ENCODE measurements around the gene EPS15.
"Not testable (repeated sequence)": the region's sequence is repeated elsewhere in the genome, so short reads cannot be mapped to it uniquely, and the experiment has no call there.

Gene EPS15

DNA sequence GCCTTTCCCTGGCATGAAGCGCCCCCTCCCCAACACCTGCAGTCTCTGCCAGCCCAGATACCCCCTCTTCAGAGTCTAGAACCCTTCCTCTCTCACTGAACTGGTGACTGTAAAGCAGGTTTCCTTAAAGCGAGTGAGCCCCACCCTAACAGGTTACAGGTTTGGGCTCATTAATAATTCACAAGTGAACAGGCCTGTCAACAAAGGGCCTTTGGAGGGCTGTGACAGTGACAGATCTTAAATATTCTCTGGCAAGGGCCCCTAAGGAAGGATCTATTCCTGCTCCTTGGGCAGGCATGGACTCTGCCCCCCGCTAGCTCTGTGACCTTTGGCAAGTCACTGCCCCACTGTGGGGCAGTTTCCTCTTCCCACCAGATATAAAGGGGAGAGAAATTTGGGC lies 183.1 kb downstream of the EPS15 start:
- DNase-seq: no peak
- no peak for ATAC-seq

DNA sequence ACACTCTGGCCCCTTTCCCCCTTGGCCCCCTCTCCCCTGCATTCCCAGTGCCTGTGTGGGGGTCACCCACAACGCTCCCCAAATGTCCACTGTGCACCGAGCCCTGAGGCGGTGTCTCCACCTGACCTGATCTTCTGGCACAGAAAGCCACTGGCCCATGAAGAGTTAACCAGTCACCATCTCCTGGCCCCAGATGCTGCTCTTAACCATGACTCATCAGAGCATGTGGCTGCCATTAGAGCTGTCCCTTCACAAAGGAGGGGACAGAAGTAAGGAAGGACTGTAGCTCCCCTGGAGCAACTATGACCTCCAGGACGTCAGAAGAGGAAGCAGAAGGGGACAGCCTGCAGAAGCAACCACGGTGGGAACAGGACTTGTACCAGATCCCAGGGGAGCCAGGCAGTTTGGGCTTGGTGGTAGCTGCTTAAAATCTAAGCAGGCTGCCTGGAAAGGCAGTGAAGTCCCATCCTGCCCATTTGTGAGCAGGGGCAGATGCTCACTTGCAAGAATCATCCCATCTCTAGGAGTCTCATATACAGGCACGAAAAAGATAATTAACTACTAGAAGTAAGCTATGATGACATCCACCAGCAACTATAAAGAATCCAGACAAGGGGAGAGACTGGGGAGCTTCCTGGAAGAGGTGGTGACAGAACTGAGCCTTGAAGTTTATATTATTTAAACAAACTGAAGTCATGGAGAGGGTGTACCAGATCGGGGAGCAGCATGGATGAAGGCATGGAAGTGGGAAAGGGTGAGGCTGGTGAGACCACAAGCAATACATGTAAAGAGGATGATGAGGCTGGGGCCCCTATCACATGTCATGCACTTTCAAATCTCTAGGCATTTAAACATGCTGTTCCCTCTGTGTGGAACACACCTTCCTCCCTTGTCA lies 187.6 kb downstream of the EPS15 start:
- ATAC-seq: peak; percentile 42
- DNase-seq: no peak

DNA sequence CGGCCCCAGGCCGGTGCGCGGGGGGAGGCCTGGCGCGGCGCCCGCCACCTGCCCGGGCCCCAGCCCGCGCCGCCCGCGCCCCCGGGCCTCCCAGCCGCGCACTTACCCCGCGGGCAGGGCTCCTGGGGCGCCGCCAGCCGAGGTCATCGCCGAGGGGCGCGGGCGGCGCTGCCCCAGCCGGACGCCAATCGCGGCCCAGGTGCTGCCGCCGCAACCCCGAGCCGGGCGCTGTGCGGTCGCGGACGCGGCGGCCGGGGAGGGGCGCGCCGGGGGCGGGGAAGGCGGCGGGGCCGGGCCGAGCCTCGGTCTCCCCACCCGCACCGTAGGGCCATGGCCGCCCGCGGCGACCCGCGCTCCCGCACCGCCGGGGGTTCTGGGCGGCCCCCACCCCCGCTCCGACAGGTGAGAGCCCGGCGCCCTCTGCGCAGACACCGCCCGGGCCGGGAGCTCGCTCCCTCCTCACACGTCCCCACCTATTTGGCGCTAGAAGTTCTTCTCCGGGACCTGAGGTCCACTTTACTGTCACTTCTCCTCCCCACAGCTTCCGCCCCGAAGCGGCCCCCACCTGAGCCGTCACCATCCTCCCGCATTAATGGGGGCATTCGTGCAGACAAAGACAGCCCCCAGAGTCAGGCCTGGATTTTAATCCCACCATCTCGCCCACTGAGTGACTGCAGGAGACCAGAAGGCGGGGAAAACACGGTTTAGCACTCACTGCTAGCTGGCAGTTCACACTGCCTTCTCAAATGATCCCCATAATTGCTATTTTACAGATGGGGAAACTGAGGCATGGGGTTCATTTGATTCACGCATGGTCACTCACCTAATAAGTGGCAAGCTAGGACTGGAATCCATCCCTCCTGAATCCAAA lies 188.5 kb downstream of the EPS15 start, which contains the start of gene TTC39A:
TTC39A (minus strand) TSS at position 232 of the 871 bp plus-strand sequence; CDS start at position 147, 85 bp downstream.
- ATAC-seq: no peak
- DNase-seq: no peak

DNA sequence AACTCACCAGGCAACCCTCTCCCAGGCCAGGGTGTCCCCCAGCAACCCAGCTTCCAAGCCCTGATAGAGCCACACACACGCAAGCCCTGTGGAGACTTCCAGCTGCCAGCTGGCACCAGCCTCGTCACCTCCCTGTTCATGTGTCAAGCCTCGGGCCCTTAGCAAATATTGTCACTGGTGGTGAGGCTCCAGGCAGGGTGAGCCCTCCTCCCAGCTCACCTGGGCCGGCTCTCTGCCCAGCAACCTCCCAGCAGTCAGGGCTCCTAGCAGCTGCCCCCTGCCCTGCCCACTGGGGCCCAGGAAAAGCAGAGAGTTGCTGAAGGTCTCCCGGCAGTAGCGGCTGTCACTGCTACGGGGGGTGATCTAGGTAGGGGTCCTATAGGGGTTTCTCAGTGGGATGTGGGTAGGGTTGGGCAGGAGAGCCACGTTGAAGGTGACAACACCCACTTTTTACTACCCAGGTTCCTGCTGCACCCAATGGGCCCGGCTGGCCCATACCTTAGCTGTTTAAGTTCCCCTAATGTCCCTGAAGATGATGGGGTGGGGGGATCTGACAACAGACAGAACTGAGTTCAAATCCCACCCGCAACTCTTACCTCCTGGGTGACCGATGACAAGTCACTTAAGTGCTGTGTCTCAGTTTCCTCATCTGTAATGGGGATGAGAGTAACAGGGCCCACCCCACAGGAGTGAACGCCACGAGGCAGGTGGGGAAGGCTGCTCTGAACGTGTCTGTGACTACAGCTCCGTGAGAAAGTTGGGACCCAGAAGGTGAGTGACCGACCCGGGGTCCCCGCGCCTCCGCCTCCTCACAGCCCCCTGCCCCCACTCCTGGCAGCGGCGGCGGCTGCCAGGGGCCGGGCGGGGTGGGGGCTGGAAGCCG lies 189.4 kb downstream of the EPS15 start:
- ATAC-seq (no peak), DNase-seq (no peak)

DNA sequence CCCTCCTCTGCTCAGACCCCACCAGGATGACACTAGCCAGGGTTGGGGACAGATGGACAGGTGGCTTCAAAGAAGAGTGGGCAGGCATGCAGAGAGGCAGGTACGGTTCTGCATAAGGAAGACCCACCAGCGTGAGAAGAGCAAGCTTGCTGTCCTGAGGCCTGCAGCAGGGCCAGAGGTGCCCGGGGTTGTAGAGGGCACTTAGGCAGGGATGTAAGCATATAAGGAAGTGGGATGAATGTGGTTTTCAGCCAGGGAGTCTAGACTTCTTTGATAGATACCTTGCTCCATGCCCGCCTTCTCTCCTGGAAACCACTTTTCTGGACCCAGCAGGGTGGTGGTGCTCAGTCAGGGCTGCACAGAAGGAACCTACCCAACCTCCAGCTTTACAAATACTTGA lies 190.1 kb downstream of the EPS15 start:
- DNase-seq: no peak
- ATAC-seq: no peak

DNA sequence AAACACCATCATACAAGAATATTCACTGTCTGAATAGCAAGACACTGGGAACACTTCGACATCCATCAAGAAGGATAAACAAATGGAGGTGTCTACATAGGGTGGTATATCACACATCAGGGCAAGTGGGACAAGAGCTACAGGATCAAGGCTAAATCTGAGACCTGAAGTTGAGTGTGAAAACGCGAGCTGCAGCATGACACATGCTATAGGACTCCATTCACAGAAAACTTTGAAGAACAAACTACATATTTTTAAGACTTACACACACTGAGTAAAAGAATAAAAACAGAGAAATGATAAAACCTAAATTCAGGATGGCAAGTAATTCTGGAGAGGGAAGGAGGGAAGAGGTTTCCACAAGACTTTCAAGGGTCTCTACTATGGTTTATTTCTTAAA lies 190.8 kb downstream of the EPS15 start:
- DNase-seq (no peak), ATAC-seq (no peak)

DNA sequence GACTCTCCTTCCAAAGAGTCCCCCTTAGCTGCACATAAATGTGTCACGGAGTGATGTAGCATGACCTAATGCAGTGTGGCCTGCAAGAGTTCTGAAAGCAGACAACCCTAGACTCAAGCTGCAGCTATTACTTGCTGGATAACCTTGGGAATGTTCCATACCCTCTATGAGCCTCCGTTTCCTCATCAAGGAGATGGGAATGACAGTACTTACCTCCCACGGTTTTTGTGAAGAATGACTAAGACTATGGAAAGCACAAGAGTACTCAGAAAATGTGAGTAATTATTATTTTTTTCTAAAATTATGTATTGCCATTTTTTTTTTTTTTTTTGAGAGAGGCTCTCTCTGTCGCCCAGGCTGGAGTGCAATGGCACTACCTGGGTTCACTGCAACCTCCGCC lies 191.7 kb downstream of the EPS15 start:
- ATAC-seq (no peak), DNase-seq (no peak)

DNA sequence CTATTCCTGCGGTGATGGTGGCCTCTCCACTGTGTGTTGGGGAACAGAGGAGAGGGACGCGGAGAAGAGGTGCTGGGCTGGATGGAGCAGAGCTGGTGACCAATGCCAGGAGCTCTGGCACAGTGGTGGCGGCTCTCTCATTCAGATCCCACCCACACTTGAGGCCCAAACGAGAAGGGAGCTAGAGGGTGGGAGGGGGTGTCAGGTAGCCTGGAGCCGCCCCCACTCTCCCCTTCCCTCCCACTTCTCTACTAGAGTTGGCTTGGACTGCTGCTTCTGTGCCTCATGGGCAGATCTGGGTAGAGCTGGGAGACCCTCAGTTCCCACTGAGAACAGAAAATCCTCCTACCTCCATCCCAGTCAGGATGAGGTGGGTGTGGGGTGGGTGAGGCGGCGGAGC lies 192.2 kb downstream of the EPS15 start:
- DNase-seq: no peak
- ATAC-seq: no peak

DNA sequence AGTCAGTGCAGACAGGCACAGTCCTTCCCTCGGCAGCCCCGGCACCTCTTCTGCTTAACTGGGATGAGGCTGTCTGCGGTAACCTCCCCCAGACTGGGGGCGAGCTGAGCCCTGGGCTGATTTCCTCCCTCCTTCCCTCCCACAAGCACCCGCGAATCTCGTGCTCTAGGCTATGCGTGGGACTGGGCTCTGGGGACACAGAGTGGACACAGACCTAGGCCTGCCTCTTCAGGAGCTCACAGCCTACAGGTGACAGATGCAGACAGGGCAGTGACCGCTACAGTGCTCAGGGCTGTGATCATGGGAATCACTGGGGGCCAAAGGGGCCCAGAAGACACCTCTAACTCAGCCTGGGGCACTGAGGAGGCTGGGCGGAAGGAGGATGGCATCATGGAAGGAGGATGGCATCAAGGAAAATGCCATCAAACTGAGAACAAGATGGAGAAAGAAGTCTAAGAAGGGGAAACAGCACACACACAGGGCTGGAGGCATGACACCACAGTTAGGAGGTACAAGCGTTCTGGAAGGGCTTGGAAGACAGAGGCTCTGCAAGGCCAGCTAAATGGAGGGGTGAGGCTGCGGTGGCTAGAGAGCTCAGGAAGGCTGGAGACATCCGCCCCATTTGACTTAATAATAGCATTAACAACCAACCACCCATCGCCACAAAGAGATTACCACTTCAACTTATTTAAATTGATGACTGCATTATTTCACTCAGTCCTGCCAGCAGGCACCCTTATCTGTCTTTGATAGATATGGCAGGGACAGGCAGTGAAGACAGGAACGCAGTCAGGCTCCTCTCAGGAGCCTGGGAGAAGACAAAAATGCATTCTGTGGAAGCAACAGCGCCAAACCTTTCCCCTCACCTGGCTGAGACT lies 192.9 kb downstream of the EPS15 start:
- DNase-seq (no peak), ATAC-seq (no peak)

DNA sequence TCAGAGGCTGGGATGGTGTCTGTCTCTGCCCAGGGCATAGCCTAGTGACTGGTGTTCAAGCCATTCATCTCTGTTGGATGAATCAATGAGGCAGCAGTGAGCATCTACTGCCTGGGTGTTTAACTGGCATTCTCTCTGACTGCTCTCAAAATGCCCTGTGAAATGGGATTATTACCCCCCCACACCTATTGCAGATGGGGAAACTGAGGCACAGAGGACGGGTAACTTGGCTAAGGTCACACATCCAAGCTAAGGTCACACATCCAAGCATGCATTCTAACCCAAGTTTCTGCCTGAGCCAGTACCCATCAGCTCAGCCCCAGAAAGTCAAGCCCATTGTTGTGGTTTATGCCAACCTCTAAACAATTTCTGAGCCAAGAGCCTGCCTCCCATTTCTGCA lies 193.7 kb downstream of the EPS15 start:
- no peak for ATAC-seq

DNA sequence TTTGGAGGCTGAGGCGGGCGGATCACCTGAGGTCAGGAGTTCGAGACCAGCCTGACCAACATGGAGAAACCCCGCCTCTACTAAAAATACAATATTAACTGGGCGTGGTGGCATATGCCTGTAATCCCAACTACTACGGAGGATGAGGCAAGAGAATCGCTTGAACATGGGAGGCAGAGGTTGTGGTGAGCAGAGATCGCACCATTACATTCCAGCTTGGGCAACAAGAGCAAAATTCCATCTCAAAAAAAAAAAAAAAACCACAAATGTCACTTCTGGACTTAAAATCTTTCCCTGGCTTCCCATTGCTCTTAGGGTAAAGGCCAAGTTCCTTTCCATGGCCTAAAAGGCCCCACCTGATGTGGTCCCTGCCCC lies 194.1 kb downstream of the EPS15 start:
- not testable (repeated sequence) for ATAC-seq, DNase-seq

More for the DNA sequence above, 193.7 kb downstream of the EPS15 start:
- no peak for DNase-seq

DNA sequence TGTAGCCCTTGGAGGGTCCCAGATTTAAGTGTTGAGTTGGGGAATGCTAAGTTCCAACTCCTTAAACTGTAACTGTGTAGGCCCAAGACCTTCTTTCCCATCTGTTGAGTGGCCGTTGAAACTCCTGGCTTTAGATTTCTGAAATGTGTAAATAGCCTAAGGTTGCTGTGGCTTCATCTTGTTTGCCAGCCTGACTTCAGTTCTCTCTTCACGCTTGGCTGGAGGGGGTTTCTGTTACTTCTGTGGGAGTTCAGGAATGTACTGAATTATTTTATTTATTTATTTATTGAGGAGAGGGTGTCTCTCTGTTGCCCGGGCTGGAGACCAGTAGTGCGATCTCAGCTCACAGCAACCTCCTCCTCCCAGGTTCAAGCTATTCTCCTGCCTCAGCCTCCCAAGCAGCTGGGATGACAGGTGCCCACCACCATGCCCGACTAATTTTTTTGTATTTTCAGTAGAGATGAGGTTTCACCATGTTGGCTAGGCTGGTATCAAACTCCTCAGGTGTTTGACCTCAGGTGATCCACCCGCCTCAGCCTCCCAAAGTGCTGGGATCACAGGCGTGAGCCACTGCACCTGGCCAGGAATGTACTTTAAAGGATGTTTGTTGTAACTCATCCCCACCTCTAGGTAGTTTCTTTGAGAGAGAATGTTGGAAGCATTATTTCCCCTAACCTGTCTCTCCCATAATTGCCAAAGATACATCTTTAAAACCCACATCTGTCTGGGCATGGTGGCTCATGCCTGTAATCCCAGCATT lies 194.6 kb downstream of the EPS15 start:
- ATAC-seq (no peak), DNase-seq (no peak)

DNA sequence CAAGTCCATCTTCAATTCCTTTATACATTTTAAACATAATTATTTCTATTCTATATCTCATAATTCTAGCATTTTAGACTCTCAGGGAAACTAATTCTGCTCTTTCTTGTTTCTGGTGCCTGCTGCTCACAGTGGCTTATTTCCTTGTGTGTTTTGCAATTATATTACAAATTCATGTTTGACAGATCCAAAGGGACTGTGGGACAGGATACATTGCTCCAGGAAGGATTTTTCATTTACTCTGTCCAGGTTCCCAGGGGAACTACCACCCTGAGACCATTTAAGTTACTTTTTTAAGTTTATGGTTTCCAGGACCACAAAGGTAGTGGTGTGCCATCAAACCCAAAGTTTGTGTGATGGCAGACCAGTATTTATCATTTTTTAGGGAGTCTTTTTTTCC lies 195.3 kb downstream of the EPS15 start:
- ATAC-seq (no peak), DNase-seq (no peak)

DNA sequence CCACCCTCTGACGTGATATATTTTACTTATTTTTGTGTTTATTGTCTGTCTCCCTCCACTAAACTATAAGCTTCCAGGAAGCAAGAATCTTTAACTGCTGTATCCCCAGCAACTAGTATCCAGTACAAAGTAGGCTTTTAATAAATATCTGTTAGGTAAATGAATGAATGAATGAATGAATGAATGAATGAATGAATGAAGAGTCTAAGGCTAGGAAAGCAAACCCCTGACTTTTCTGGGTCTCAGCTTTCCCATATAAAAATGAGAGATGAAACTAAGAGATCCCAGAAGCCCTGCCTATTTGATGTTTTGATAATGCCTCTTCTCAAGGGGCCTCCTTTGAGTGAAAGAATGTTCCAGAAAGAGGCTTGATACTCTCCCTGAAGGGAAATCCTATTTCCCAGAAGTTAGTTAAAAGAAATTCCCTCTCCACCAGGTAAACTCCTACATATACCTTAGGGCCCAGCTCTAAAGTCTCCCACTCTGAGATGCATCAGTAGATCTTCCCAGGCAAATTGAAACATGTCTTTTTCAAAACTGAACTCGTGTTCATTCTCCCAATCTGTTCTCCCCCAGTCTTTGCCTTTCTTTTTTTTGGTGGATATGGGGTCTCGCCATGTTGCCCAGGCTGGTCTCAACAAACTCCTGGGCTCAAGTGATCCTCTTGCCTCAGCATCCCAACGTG lies 196.5 kb downstream of the EPS15 start:
- ATAC-seq: no peak
- no peak for DNase-seq

DNA sequence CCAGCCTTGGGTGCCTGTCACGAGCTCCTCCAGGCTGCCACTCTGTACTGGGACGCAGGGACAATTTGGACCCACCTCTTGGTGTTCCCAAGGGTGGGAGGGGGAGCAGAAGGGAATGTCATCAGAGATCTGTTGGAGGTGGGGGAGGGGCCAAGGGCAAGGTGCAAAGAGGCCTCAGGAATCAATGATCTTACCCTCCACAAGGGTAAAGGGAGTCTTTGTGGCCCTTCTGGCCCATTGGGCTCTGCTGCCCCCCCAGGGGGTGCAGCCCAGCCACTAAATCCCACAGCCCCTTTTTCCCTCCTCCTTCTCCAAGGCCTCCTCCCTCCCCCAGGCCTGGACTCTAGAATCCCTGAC lies 197.2 kb downstream of the EPS15 start:
- ATAC-seq (no peak), DNase-seq (no peak)

DNA sequence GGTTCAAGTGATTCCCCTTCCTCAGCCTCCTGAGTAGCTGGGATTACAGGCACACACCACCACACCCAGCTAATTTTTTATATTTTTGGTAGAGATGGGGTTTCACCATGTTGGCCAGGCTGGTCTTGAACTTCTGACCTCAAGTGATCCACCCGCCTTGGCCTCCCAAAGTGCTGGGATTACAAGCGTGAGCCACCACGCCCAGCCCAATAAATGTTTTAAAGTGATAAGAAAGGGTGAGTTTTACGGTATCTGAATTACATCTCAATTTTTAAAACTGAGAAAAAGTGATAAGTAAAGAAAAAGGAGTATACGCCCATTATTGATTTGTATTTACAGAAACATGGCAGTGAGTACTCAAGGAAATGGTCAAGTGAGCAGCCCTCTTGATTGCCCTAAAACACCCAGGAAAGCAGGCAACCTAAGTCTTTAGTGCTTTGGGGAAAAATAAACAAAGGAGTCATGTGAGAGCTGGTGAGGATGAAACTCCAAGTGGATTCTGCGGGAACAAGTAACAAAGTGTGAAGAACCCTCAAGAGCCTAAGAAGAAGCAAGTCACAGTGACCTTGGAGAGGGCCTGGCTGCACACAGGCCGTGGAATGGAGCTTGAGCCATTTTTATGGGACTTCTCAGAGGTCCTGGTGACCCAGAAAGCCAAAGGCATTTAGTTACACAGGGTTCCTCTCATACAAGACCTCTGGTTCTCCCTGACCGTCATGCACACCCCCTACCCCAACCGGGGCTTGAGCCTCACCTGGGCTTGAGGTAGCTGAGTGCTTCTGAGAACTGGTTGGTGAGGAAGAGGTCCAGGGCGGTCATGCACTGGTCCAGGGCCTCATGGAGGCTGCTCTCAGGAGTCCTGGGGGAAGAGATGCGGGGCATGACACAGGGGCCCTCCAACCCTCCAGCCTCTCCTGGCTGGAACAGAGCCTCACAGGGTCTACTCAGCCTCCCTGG lies 197.8 kb downstream of the EPS15 start:
- ATAC-seq (peak; percentile 21), DNase-seq (no peak)

DNA sequence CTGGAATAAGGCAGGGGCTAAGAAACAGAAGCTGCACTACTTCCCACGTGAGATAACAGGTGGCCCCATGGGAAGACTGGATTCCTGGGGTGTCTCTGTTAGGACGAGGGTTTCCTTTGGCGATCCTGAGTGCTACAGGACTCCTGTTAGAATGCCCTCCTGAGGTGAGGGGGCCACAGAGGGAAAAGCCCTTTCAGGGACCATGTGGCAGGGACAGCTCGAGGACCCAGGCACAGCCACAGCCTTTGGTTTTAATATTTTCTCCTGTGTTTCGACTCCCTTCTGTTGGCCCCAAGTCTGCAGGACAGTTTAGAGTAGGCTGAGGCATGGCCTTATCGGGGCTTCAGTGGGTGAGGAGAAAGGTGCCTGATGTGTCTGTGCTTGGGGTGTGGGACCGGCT lies 201.3 kb downstream of the EPS15 start:
- DNase-seq (no peak), ATAC-seq (no peak)

DNA sequence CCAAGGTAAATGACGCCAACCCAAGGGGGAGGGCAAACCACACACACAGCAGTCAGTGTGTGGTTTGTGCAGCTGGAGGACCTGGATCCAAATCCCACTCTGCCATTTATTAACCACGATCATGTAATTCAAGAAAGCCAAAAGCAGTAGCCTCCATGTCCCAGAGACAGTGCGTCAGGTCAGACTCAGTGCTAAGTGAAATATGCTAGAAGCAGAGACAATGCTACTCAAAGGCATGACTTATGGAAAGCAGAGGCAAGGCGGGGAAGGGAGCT lies 202.3 kb downstream of the EPS15 start:
- no peak for DNase-seq
- no peak for ATAC-seq

Measured in stimulated activated naive CD8-positive, alpha-beta T cell treated with anti-CD3 and anti-CD28 coated beads, Interleukin-15, Interleukin-2, amounts not matched to agents 100 U/mL and 50 U/mL, for 24 hours (primary cell).